ENCODE results near the gene TPM2. TPM values are rescaled to one million over a fixed set of nuclear protein-coding genes. Genes with fewer than 3 reads are reported as not detected.

The TPM2 gene
- total RNA-seq, result 1 to 10 TPM; 3.7 to 3.9 TPM

- ChIA-PET POLR2A (interaction anchor here (0.6 to 1.3 kb wide), 2 partner anchors 43 to 189 kb away, joined by 5 to 9 read pairs; partner anchors contain the start of genes CREB3 and TLN1), CTCF (interaction anchor here (1.0 to 1.2 kb wide), 4 partner anchors 18 to 79 kb away, joined by 3 read pairs; partner anchors contain the start of gene ARHGEF39)
Observed at GRCh38 chr9:35689542-35690293, at the start of gene TPM2. TPM2 (minus strand) TSS chr9:35689925; CDS start chr9:35689817, 108 bp downstream.

GRCh38 chr9:35738924-35739323 is 49.2 kb upstream of the TPM2 start:
- POLR2A ChIA-PET, result interaction anchor here (0.6 kb wide), 1 partner anchor 11 kb away, joined by 3 read pairs; no protein-coding TSS in a partner anchor
- CTCF ChIA-PET, result interaction anchor here (0.6 to 2.5 kb wide), 4 partner anchors 8 to 168 kb away, joined by 3 to 10 read pairs (median 4); partner anchors contain the start of gene RGP1

GRCh38 chr9:35738186-35738585 is 48.5 kb upstream of the TPM2 start:
- CTCF ChIA-PET, result interaction anchor here (1.2 to 2.5 kb wide), 2 partner anchors 9 to 18 kb away, joined by 4 to 10 read pairs; no protein-coding TSS in a partner anchor
- POLR2A ChIA-PET, result no interaction called here

GRCh38 chr9:35737143-35737542 is 47.4 kb upstream of the TPM2 start:
- CTCF ChIA-PET, result interaction anchor here (1.4 to 2.5 kb wide), 4 partner anchors 10 to 75 kb away, joined by 4 to 10 read pairs (median 6); partner anchors contain the start of gene SPAG8
- POLR2A ChIA-PET, result no interaction called here

GRCh38 chr9:35736201-35736633 is 46.5 kb upstream of the TPM2 start:
- POLR2A ChIA-PET, result no interaction called here
- CTCF ChIA-PET, result interaction anchor here (0.7 to 1.5 kb wide), 10 partner anchors 10 to 168 kb away, joined by 3 to 8 read pairs (median 4); partner anchors contain the start of gene SPAG8

GRCh38 chr9:35734096-35734495 is 44.4 kb upstream of the TPM2 start:
- ChIA-PET POLR2A (interaction anchor here (0.7 kb wide), 1 partner anchor 82 kb away, joined by 3 read pairs; no protein-coding TSS in a partner anchor), CTCF (interaction anchor here (1.1 to 1.7 kb wide), 2 partner anchors 14 to 19 kb away, joined by 5 to 9 read pairs; partner anchors contain the start of genes GBA2, MSMP and RGP1)

GRCh38 chr9:35732800-35733541 is 43.2 kb upstream of the TPM2 start:
- ChIA-PET CTCF (interaction anchor here (0.8 to 6.2 kb wide), 9 partner anchors 15 to 129 kb away, joined by 3 to 30 read pairs (median 3); partner anchors contain the start of genes CCDC107, GBA2, RGP1 and RMRP), POLR2A (interaction anchor here (0.6 to 3.1 kb wide), 6 partner anchors 8 to 75 kb away, joined by 3 to 27 read pairs (median 5); partner anchors contain the start of genes ARHGEF39, CCDC107, GBA2 and RGP1)

- ChIA-PET POLR2A (interaction anchor here (0.6 to 3.1 kb wide), 6 partner anchors 9 to 74 kb away, joined by 3 to 27 read pairs (median 5); partner anchors contain the start of genes ARHGEF39, CCDC107, GBA2 and RGP1), CTCF (interaction anchor here (0.8 to 6.2 kb wide), 12 partner anchors 16 to 129 kb away, joined by 3 to 30 read pairs (median 4); partner anchors contain the start of genes CCDC107, GBA2, RGP1 and RMRP)
Observed at GRCh38 chr9:35732185-35732799, 42.6 kb upstream of the TPM2 start, which contains the start of the genes CREB3 and TLN1. CREB3 (plus strand) TSS chr9:35732666; CDS start chr9:35732773, 107 bp downstream. TLN1 (minus strand) TSS chr9:35732195; CDS start chr9:35725694, 6,501 bp downstream.

GRCh38 chr9:35731415-35732184 is 41.9 kb upstream of the TPM2 start:
- ChIA-PET POLR2A (interaction anchor here (0.8 to 3.1 kb wide), 6 partner anchors 10 to 85 kb away, joined by 3 to 27 read pairs (median 5); partner anchors contain the start of genes ARHGEF39, CCDC107, GBA2 and RGP1), CTCF (interaction anchor here (1.0 to 6.2 kb wide), 13 partner anchors 11 to 84 kb away, joined by 3 to 30 read pairs (median 4); partner anchors contain the start of genes CCDC107, GBA2, RGP1 and RMRP)

- ChIA-PET POLR2A (interaction anchor here (3.1 kb wide), 1 partner anchor 18 kb away, joined by 27 read pairs; the partner anchor contains the start of genes GBA2 and RGP1), CTCF (interaction anchor here (0.6 to 6.2 kb wide), 13 partner anchors 12 to 127 kb away, joined by 3 to 30 read pairs (median 4); partner anchors contain the start of genes CCDC107, GBA2, RGP1 and RMRP)
Observed at GRCh38 chr9:35730486-35730854, 40.7 kb upstream of the TPM2 start.

- CTCF ChIA-PET, result interaction anchor here (0.6 to 6.2 kb wide), 13 partner anchors 13 to 126 kb away, joined by 3 to 30 read pairs (median 4); partner anchors contain the start of genes CCDC107, GBA2, RGP1 and RMRP
- POLR2A ChIA-PET, result no interaction called here
Observed at GRCh38 chr9:35729700-35730485, 40.2 kb upstream of the TPM2 start.

- POLR2A ChIA-PET, result interaction anchor here (0.6 to 2.0 kb wide), 5 partner anchors 16 to 125 kb away, joined by 3 to 10 read pairs (median 4); partner anchors contain the start of genes CCDC107 and RMRP
- CTCF ChIA-PET, result interaction anchor here (0.9 to 6.2 kb wide), 5 partner anchors 15 to 70 kb away, joined by 3 to 30 read pairs (median 4); partner anchors contain the start of genes CCDC107 and RMRP
Observed at GRCh38 chr9:35729101-35729500, 39.4 kb upstream of the TPM2 start.

- ChIA-PET CTCF (interaction anchor here (0.6 to 6.2 kb wide), 10 partner anchors 14 to 124 kb away, joined by 3 to 30 read pairs (median 4); partner anchors contain the start of genes CCDC107, RMRP and TPM2), POLR2A (interaction anchor here (0.6 to 2.0 kb wide), 10 partner anchors 11 to 124 kb away, joined by 3 to 10 read pairs (median 3); partner anchors contain the start of genes CCDC107, GBA2, RGP1 and RMRP)
Observed at GRCh38 chr9:35728041-35728971, 38.6 kb upstream of the TPM2 start.

- CTCF ChIA-PET, result interaction anchor here (0.6 to 6.2 kb wide), 9 partner anchors 14 to 124 kb away, joined by 3 to 30 read pairs (median 4); partner anchors contain the start of genes CCDC107, RMRP and TPM2
Observed at GRCh38 chr9:35727676-35728040, 37.9 kb upstream of the TPM2 start.

GRCh38 chr9:35726931-35727330 is 37.2 kb upstream of the TPM2 start:
- ChIA-PET CTCF (interaction anchor here (0.5 to 6.2 kb wide), 9 partner anchors 13 to 108 kb away, joined by 3 to 30 read pairs (median 5); partner anchors contain the start of genes CCDC107, RMRP and SPAG8), POLR2A (interaction anchor here (0.6 kb wide), 1 partner anchor 110 kb away, joined by 3 read pairs; no protein-coding TSS in a partner anchor)

More at GRCh38 chr9:35727676-35728040, 37.9 kb upstream of the TPM2 start:
- POLR2A ChIA-PET, result interaction anchor here (0.6 to 2.0 kb wide), 6 partner anchors 11 to 111 kb away, joined by 3 to 10 read pairs (median 3); partner anchors contain the start of genes CCDC107, GBA2, RGP1 and RMRP

Measured in activated CD8-positive, alpha-beta memory T cell treated with anti-CD3 and anti-CD28 coated beads for 36 hours (primary cell).